Raji (cell line): ENCODE measurements around the gene PPP1R9A.

Source experiments
- POLR2A ChIP-seq: IDR thresholded peaks from 2 replicates; pipeline ENCODE4 v1.6.1; 2011; ENCODE audit warnings: low read depth, low read length, control low read depth; ENCODE audit not compliant: insufficient read depth

Gene PPP1R9A

GRCh38 chr7:95132500-95132899, 225.1 kb downstream of the PPP1R9A start:
- no peak for TF ChIP-seq POLR2A

GRCh38 chr7:95139922-95140321, 232.5 kb downstream of the PPP1R9A start:
- no peak for TF ChIP-seq POLR2A

GRCh38 chr7:95141755-95142154, 234.4 kb downstream of the PPP1R9A start:
- TF ChIP-seq POLR2A, result no peak

GRCh38 chr7:95144256-95144655, 236.9 kb downstream of the PPP1R9A start:
- TF ChIP-seq POLR2A, result no peak

- TF ChIP-seq POLR2A, result no peak
These were observed 248.6 kb downstream of the PPP1R9A start for GRCh38 chr7:95155965-95156364.

- no peak for TF ChIP-seq POLR2A
These were observed 250.0 kb downstream of the PPP1R9A start for GRCh38 chr7:95157381-95157780.

GRCh38 chr7:95169678-95170077, 262.3 kb downstream of the PPP1R9A start:
- TF ChIP-seq POLR2A, result no peak

- no peak for TF ChIP-seq POLR2A
These were observed 265.0 kb downstream of the PPP1R9A start for GRCh38 chr7:95172420-95172819.

- no peak for TF ChIP-seq POLR2A
These were observed 283.1 kb downstream of the PPP1R9A start for GRCh38 chr7:95190515-95190914.

- TF ChIP-seq POLR2A, result no peak
These were observed 284.4 kb downstream of the PPP1R9A start for GRCh38 chr7:95191795-95192194.

- TF ChIP-seq POLR2A, result no peak
These were observed 291.5 kb downstream of the PPP1R9A start for GRCh38 chr7:95198863-95199262.

GRCh38 chr7:95199779-95200558, 292.6 kb downstream of the PPP1R9A start:
- TF ChIP-seq POLR2A, result no peak

GRCh38 chr7:95200741-95201140, 293.3 kb downstream of the PPP1R9A start:
- TF ChIP-seq POLR2A, result no peak

GRCh38 chr7:95201727-95202126, 294.3 kb downstream of the PPP1R9A start:
- no peak for TF ChIP-seq POLR2A

- TF ChIP-seq POLR2A, result no peak
These were observed 297.2 kb downstream of the PPP1R9A start for GRCh38 chr7:95204618-95205017.

- TF ChIP-seq POLR2A, result no peak
These were observed 298.4 kb downstream of the PPP1R9A start for GRCh38 chr7:95205665-95206225.

GRCh38 chr7:95209276-95209675, 301.9 kb downstream of the PPP1R9A start:
- no peak for TF ChIP-seq POLR2A
